Erythroblast (primary cell): ENCODE data around the gene CCDC197.

ENCODE experiments used
- GATA1 ChIP-seq: IDR thresholded peaks from 2 replicates; pipeline ENCODE4 v1.6.1; 2011; ENCODE audit warnings: low read depth, mild to moderate bottlenecking, control low read depth, low read length, moderate library complexity
- POLR2A ChIP-seq: IDR thresholded peaks from 2 replicates; pipeline ENCODE4 v1.6.1; 2011; ENCODE audit warnings: mild to moderate bottlenecking, low read length

DNA sequence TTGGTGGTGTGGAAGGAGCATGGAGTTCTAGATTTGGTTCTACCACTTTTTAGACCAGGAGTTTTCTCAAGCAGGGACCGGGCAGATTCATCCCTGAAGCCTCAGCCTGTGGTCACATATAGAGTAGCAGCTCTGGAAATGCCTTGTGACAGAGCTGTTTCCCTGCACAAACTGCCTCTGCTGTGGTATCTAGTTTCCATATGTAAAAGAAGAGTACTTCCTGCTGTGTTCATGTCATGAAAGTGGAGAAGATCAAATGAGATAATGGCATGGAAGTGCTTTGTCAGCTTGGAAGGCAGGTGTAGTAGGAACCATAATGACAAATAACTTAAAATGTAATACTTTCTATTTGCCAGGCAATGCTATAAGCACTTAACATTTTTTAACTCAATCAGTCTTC lies 55.1 kb downstream of the CCDC197 start:
- TF ChIP-seq POLR2A (no peak), GATA1 (no peak)
